Right lobe of liver (tissue), 6 donors: ENCODE data around the gene RNF13. TPM values are rescaled to one million over a fixed set of nuclear protein-coding genes. Genes with fewer than 3 reads are reported as not detected.

ENCODE experiments used
- ATAC-seq, 4 donors: fragments of 200-7000 bp; cut with Tn5 transposase; one replicate each; pipeline ENCODE4 v1.9.1; 2020; ENCODE audit warnings: mild to moderate bottlenecking in 4 of 4, moderate library complexity in 4 of 4
- DNase-seq, 3 donors: peaks; one replicate each; pipeline ENCODE4 v3.0.0-alpha.2; 2020
- H3K27ac ChIP-seq, 3 donors: fragments of 200-600 bp; one replicate each; pipeline ENCODE4 v1.8.0; 2022
- H3K27me3 ChIP-seq, 2 donors: fragments of 200-600 bp; one replicate each; pipeline ENCODE4 v1.8.0; 2022
- H3K36me3 ChIP-seq, 4 donors: fragments of 200-600 bp; sonication (generic) in 1 of 4; one replicate each; pipeline versions ENCODE4 v1.5.1 to v1.8.0; 2017 to 2022; ENCODE audit warnings: control low read depth in 1 of 4
- H3K4me1 ChIP-seq, 4 donors: fragments of 200-600 bp; sonication (generic) in 1 of 4; one replicate each; pipeline versions ENCODE4 v1.5.1 to v1.8.0; 2017 to 2022; ENCODE audit warnings: control low read depth in 1 of 4
- H3K4me3 ChIP-seq, 3 donors: fragments of 200-600 bp; one replicate each; pipeline ENCODE4 v1.8.0; 2022
- H3K9me3 ChIP-seq, 4 donors: fragments of 200-600 bp; sonication (generic) in 1 of 4; one replicate each; pipeline versions ENCODE4 v1.5.1 to v1.8.0; 2017 to 2022; ENCODE audit warnings: control low read depth in 1 of 4
- CTCF ChIP-seq, 4 donors: fragments of 200-600 bp in 3 of 4; fragments of 450-650 bp in 1 of 4; IDR thresholded peaks; one replicate each; pipeline versions ENCODE4 v1.5.1 to v1.8.0; 2016 to 2022; ENCODE audit warnings: antibody characterized with exemption in 4 of 4, mild to moderate bottlenecking in 2 of 4
- POLR2A ChIP-seq: fragments of 450-650 bp; IDR thresholded peaks from one replicate; pipeline ENCODE4 v1.6.1; 2017; ENCODE audit warnings: antibody characterized with exemption, mild to moderate bottlenecking
- WGBS: methylation state at CpG from one replicate; pipeline ENCODE4 v1.1.6; 2018; ENCODE audit warnings: low coverage, low lambda C conversion rate; ENCODE audit not compliant: insufficient coverage; ENCODE audit errors: missing lambda C conversion rate; 5-methylcytosine and 5-hydroxymethylcytosine counted together
- intact Hi-C, 2 donors: fragments of 100-400 bp; cut with DNase I; formaldehyde crosslinking; loops; one replicate each; pipeline versions ENCODE4 v1.11.2 to v1.14.1; 2022
- total RNA-seq, 6 experiments: library from RNA; depleted of rRNA in 2 of 6; stranded (reverse); fragments of >200 nt in 2 of 6; fragmentation: NEBNext Ultra II Directional in 3 of 6; extraction: Animal tissue kit (Norgen Biotek cat#: 25700) in 3 of 6; gene quantifications; one replicate each; pipeline versions ENCODE4 v1.1.0 to v1.2.4, GENCODE V29; 2016 to 2023
- donor health status: DM: no; HTN: yes; CAD: no.
- donor health status: DM: no; HTN: no; CAD: no.
- donor health status: DM: no; HTN: no; CAD: no.
- donor health status: DM: no; HTN: yes; CAD: no.
- donor health status: DM: no; HTN: yes; CAD: no.

RNF13 gene
- total RNA-seq, 6 experiments from 2014 or later: 45.0 to 55.6 (median 47.5) TPM

GRCh38 chr3:149969110-149969939 lies 156.3 kb downstream of the RNF13 start:
- no peaks in the 10 kb centered on the region for H3K36me3 ChIP-seq
- H3K4me1 ChIP-seq: peaks cover 0 to 17% (median 0%) of the 10 kb centered on the region in 4 donors
- TF ChIP-seq POLR2A (no peak), CTCF (IDR thresholded peaks at IDR 0.05) (peak in 2 of 4 donors; percentile 5 to 7)
- H3K4me3 ChIP-seq: peak overlapping the region; percentile 68 to 87 (median 76)
- DNase-seq (no peak), ATAC-seq (peak in 2 of 4 donors; percentile 11 to 19)
- H3K27ac ChIP-seq: peak overlapping the region in 1 of 3 donors; percentile 9
- no peaks in the 10 kb centered on the region for H3K9me3 ChIP-seq
- intact Hi-C loops: no loop called here
- H3K27me3 ChIP-seq: no peaks in the 10 kb centered on the region
- WGBS: 46% methylated on average over 15 of the region's 15 CpGs

- Histone ChIP-seq H3K27me3 (no peaks in the 10 kb centered on the region), H3K4me3 (peak overlapping the region; percentile 68 to 87 (median 76)), H3K36me3 (no peaks in the 10 kb centered on the region), H3K27ac (peak overlapping the region; percentile 57 to 65 (median 59)), H3K4me1 (peaks cover 0 to 17% (median 0%) of the 10 kb centered on the region in 4 donors), H3K9me3 (no peaks in the 10 kb centered on the region)
- intact Hi-C loops: no loop called here
- peak; percentile 77 to 81 (median 80) for DNase-seq
- peak; percentile 78 to 83 (median 81) for ATAC-seq
- 2% methylated on average over 6 of the region's 73 CpGs for WGBS
- TF ChIP-seq POLR2A (no peak), CTCF (IDR thresholded peaks at IDR 0.05) (no peak)
These were observed 157.1 kb downstream of the RNF13 start for GRCh38 chr3:149969940-149970715.

GRCh38 chr3:149970716-149971402 lies 157.8 kb downstream of the RNF13 start, which contains the start of gene PFN2:
TSS of gene PFN2 (minus strand) at chr3:149970895. CDS start at chr3:149970856, 39 bp downstream.
- peaks cover 0 to 17% (median 0%) of the 10 kb centered on the region in 4 donors for H3K4me1 ChIP-seq
- peak; percentile 62 to 74 (median 67) for DNase-seq
- H3K4me3 ChIP-seq: peak within 1 kb of the TSS; percentile 68 to 87 (median 76)
- no peaks in the 10 kb centered on the region for H3K27me3 ChIP-seq
- H3K36me3 ChIP-seq: no peaks in the 10 kb centered on the region
- TF ChIP-seq POLR2A: no peak
- no peak for TF ChIP-seq CTCF (IDR thresholded peaks at IDR 0.05)
- no peaks in the 10 kb centered on the region for H3K9me3 ChIP-seq
- intact Hi-C loops: no loop called here
- WGBS: 0% methylated on average over 9 of the region's 102 CpGs
- H3K27ac ChIP-seq: peak within 1 kb of the TSS; percentile 57 to 65 (median 59)
- peak; percentile 67 to 85 (median 78) for ATAC-seq

GRCh38 chr3:149971403-149972075 lies 158.5 kb downstream of the RNF13 start:
- Histone ChIP-seq H3K4me1 (peaks cover 0 to 17% (median 0%) of the 10 kb centered on the region in 4 donors), H3K4me3 (peak overlapping the region; percentile 68 to 87 (median 76)), H3K27me3 (no peaks in the 10 kb centered on the region), H3K36me3 (no peaks in the 10 kb centered on the region), H3K27ac (peak overlapping the region in 2 of 3 donors; percentile 45 to 57), H3K9me3 (no peaks in the 10 kb centered on the region)
- WGBS: 1% methylated on average over 24 of the region's 42 CpGs
- no peak for TF ChIP-seq CTCF (IDR thresholded peaks at IDR 0.05)
- no peak for TF ChIP-seq POLR2A
- intact Hi-C loops: no loop called here
- DNase-seq: peak; percentile 49 to 67 (median 57)
- ATAC-seq: peak; percentile 33 to 51 (median 48)
